ENCODE data around the gene CCT8.

CCT8 gene

DNA sequence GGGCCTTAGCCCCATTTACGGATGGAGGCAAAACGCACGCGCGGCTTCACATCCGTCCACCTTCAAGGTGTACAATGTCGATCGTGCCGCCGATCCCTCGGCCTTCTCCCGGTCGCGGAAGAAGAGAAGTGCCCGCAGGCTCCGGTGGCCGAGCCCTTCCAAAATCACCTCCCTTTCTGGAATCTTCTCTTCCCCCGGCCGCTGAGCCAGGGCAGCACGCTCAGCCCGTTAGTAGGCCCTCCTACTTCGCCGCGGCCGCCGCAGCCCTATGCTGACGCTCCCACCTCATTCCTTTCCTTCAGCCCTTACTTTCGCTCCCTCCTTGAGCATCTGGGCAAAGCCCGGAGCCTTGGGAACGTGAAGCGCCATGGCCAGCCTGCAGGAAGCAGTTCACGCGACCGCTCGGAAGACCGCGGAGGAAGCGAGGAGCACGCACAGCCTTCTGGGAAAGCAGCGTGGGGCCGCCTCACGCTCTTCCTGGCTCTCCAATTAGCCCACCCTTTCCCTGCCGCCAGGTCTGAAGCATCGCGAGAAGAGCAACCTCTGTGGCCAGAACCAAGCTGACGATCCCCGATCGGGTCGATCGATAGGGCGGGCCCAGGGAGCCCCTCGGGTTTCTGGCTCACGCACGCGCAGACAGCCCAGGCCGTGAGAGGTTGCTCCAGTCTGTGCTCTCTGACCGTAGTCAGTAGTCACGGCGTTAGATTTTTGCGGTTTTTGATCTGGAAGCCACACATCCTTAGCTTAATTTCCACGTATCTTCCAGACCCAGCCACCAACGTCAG lies at the start of gene CCT8:
Gene CCT8, minus strand, starts transcription at position 427 of the 785 bp plus-strand sequence. Its CDS starts 58 bp downstream, at position 369.
- DNase-seq = peak; percentile 97 to 99

- DNase-seq = no peak
Measured at GRCh38 chr21:29121759-29122158, 48.3 kb upstream of the CCT8 start.

- peak in 1 of 2 experiments; percentile 46 for DNase-seq
Measured at GRCh38 chr21:29117372-29117955, 44.0 kb upstream of the CCT8 start.

DNA sequence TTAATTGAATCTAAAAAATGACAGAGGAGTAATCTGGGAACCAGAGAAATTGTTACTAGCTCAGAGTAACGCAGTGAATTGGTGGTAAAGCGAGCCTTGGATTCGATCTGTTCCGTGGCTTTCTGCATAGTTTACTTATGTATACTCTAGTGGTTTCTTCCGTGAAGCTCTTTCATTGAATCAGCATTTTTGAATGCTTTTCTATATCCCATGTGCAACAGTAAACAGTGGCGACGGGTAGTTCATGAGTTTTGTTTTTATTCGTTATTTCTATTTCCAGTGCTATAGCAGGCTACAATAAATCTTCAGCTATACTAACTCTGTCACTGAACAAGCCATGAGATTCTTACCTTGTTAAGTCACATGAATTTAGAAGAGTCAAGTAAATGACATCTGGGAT lies 42.5 kb upstream of the CCT8 start:
- DNase-seq = no peak

DNA sequence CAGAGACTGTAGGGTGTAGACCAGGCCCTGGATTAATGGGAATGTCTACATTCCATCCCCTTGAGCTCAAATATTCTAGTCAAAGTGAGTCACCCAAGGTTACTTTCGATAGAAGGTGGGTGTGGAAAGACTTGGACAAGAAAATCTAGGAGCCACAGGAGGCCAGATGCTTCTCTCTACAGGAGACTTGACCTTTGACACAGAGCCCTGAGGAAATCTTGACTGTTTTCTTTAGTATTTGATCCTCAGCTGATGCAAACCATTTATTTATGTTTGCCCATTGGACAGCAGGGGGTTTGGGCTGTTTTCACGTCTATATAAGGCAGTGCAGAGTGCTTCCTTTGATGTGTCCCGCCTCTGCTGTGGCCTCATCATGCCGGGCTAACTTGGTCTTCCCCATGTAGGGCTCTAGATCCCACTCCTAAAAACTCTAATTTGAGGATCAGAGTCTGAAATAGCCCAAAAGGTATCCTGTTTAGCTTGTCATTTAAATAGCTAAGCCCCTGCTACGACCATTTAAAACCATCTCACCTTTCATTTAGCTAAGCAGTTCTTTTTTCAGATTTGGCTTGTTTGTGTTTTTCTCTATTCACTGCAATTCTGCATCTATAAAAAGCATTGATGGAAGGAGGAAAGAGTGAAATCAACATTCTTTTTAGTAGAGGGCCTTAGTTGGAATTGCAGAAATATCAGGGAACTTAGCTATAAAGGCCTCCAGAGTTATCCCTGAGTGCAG lies 41.5 kb upstream of the CCT8 start:
- no peak for DNase-seq

DNA sequence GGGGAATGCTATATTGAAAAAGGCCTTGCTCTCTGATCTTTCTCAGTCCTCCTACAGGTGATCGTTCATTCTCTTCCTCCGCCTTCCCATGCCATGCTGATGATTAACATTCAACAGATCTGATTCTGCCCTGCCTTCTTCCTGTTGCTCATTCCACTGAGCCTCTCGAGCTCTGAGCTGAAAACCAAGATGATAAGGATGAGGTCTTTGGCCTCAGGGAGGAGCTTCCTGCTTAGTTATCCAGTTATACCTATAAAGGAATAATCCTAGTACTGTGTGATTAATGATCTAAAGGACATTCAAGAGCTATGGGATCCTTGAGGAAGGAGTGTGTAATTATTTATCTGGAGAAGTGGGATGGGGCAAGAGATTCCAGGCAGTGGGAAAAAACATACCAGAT lies 31.8 kb upstream of the CCT8 start:
- DNase-seq = no peak

GRCh38 chr21:29104239-29104708 lies 30.8 kb upstream of the CCT8 start:
- no peak for DNase-seq

GRCh38 chr21:29102791-29103257 lies 29.4 kb upstream of the CCT8 start:
- DNase-seq = no peak

DNA sequence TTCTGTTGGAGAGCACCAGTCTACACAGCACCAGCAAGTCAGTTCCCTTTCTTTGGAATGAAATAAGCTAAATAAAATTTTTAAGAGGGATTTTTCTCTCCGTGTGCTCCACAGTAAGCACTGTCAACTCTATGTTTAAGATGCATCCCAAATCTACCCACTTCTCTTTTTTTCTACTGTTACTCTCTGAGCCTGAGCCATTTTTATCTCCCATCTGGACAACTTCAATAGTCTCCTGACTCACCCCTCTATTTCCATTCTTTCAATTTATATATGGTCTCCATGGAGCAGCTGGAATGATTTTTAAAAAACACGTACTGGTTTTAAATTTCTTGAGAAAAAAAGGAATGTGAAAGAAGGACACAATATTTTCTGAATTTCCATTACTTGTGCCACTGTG lies 24.7 kb upstream of the CCT8 start:
- no peak for DNase-seq

- DNase-seq = no peak
Measured at GRCh38 chr21:29096218-29097015, 23.0 kb upstream of the CCT8 start.

- no peak for DNase-seq
Measured at GRCh38 chr21:29092102-29092959, 18.9 kb upstream of the CCT8 start.

GRCh38 chr21:29091033-29091432 lies 17.6 kb upstream of the CCT8 start:
- DNase-seq = no peak

DNA sequence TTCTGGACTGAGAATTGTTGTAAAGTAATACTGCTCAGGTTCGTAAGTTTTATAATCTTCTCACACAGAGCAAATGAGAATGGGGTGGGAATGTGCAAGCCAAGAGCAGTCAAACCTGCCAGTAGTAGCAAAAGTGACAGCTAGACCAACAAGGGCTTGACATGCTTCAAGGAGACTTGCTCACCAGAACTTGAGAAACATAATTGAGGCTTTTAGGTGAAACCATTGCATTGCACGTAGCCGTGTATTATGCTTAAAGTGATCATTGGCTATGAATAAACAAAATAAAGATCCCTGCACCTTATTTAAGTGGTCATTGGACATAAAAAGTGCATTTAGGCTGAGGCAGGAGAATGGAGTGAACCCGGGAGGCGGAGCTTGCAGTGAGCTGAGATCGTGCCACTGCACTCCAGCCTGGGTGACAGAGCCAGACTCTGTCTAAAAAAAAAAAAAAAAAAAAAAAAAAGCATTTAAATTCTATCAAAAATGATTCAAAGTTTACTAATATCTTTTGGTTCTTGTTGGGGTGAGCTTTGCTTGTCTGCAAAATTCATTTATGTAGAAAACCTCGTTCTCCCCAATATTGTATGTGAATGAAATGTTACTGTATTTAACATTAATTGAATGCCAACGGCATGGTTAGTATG lies 11.8 kb upstream of the CCT8 start:
- DNase-seq = no peak

GRCh38 chr21:29084372-29084771 lies 10.9 kb upstream of the CCT8 start:
- no peak for DNase-seq

DNA sequence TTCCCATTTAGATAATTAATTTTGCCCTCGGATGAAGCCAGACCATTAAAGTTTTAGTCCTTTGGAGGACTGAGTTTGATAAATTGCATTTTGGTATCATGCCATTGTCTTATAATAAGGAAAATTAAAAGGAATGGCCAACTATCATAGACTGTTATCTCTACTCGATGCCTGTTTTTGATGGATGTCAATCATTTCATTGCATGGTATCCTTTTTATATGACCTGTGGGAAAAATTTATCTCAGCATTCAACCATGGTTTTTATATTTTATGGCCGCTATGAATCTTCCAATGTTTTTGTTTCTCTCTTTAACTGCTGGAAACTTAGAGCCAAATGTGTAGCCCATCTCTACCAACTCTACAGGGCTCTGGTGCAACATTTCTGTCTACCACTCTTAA lies 9.9 kb upstream of the CCT8 start:
- no peak for DNase-seq

DNA sequence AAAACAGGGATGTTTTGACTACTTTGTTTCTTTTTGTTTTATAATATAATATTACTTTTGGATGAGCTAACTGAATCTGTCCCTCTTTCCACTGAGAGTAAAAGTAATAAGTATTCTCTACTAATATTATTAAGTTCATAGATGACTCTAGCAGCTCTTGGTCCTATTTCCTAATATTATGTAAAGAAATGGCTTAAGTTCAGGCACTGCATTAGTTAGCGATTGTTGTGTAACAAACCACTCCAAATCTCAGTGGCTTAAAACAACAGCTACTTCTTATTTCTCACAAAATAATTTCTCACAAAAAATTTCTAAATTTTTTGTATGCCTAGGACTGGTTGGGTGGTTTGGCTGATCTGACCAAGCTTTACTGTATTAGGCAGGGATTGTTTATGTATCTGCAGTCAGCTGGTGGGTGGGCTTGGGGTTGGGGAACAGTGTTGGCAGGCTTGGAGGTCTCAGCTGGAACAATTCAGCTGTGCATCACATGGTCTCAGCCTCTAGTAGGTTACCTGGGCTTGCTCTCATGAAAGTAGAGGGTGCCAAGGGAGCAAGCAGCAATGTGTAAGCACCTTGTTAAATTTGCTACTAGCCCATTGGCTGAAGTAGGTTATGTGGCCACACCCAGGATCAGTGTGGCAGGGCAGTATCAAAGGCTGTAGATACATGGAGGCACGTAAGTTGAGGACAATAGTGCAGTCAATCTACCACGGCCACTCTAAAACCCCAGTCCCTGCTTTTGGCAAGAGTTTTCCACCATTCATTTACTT lies 8.8 kb upstream of the CCT8 start:
- no peak for DNase-seq

- DNase-seq = no peak
Measured at GRCh38 chr21:29080454-29080941, 7.0 kb upstream of the CCT8 start.

DNA sequence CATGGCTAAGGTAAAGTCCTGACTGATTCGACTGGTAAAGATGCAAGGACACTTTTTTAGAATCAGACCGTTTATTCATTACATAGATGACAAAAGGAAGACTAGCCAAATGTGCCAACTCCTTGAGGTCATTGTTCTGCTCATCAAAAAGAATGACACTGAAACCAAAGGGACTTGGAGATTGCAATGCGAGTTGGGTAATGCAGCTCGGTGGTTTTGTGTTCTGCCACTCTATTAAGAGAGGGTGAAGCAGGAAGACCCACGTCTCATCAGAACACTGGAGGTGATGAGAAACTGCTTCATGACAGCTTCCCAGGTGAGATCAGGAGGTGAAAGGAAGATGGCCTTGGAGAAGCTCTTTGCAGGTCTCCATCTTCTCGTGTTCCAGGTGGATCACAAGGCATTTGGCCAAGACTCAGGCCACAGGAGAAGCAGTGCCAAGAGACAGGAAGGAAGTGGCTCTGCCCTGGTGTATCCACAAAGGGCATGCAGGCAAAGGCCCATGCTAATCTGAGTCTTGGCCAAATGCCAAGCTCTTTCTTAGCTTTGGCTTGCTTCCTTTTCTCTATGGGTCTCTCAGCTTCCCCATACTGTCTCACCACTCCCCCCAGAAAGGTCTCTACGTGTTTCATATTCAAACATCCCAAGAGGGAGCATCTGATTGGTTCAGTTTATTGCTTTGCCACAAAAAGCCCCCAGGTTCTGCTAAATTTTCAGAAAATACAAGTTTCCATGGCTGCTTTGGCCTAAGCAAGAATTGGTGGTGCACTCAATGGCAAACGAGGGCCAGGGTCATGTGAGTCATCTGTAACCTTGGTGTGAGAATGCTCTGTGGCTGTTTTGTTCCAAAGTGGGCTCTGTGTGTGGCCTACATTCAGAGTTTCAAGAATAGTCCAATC lies 5.7 kb upstream of the CCT8 start:
- no peak for DNase-seq

- DNase-seq = peak in 1 of 2 experiments; percentile 10
Measured at GRCh38 chr21:29077651-29078090, 4.2 kb upstream of the CCT8 start.
